Panc1 (cell line): ENCODE data around the gene HNRNPAB. TPM values are rescaled to one million over a fixed set of nuclear protein-coding genes. Genes with fewer than 3 reads are reported as not detected.

ENCODE experiments used
- ATAC-seq: fragments of 200-7000 bp; cut with Tn5 transposase; 2 replicates; pipeline ENCODE4 v1.9.1; 2020; ENCODE audit warnings: mild to moderate bottlenecking, moderate library complexity
- BruUV-seq: library from RNA; stranded (reverse); fragments of 400-500 nt; replicated peaks from 2 replicates; lab custom pipeline; 2021; lab: Mats Ljungman, UMichigan
- CTCF ChIA-PET: fragments of 300-600 bp; sonication (Branson Sonifier 250); formaldehyde crosslinking; loops from one replicate; lab custom pipeline; 2022; ENCODE audit warnings: antibody characterized with exemption; lab: Charles Lee
- POLR2A ChIA-PET: fragments of 300-600 bp; sonication (Branson Sonifier 250); formaldehyde crosslinking; loops from one replicate; lab custom pipeline; 2022; ENCODE audit warnings: antibody characterized with exemption; lab: Charles Lee
- DNase-seq: peaks from one replicate; pipeline ENCODE4 v3.0.0-alpha.2; 2010; ENCODE audit warnings: low read depth, low spot score
- H3K27ac ChIP-seq: 2 replicates; pipeline ENCODE4 v1.5.1; 2011; ENCODE audit warnings: mild to moderate bottlenecking, low read length, inconsistent platforms
- H3K27me3 ChIP-seq: fragments of 200-500 bp; sonication (Bioruptor generic); 2 replicates; pipeline ENCODE4 v1.6.0; 2014; ENCODE audit warnings: low read length, inconsistent platforms; ENCODE audit not compliant: control insufficient read depth, insufficient read depth
- H3K36me3 ChIP-seq: fragments of 200-500 bp; sonication (Bioruptor generic); 2 replicates; pipeline ENCODE4 v1.5.1; 2014; ENCODE audit warnings: inconsistent platforms, mild to moderate bottlenecking, low read length, moderate library complexity; ENCODE audit not compliant: control insufficient read depth, insufficient read depth
- H3K4me1 ChIP-seq: 2 replicates; pipeline ENCODE4 v1.5.1; 2011; ENCODE audit warnings: inconsistent platforms, mild to moderate bottlenecking, low read length, moderate library complexity; ENCODE audit not compliant: control insufficient read depth, insufficient read depth
- H3K4me3 ChIP-seq, 2 experiments: 2 replicates each; pipeline ENCODE4 v1.5.1; 2011 to 2012; ENCODE audit warnings: low read depth in 2 of 2, low read length in 2 of 2, mild to moderate bottlenecking in 2 of 2, inconsistent platforms in 1 of 2, moderate library complexity in 1 of 2
- H3K9me3 ChIP-seq: fragments of 200-500 bp; sonication (Bioruptor generic); 2 replicates; pipeline ENCODE4 v1.5.1; 2014; ENCODE audit warnings: low read depth, mild to moderate bottlenecking, inconsistent platforms, low read length, moderate library complexity; ENCODE audit not compliant: control insufficient read depth, insufficient read depth
- POLR2AphosphoS5 ChIP-seq: IDR thresholded peaks from 2 replicates; pipeline ENCODE4 v1.6.1; 2012; ENCODE audit warnings: mild to moderate bottlenecking, low read depth, low read length, moderate library complexity
- SIN3A ChIP-seq: IDR thresholded peaks from 2 replicates; pipeline ENCODE4 v1.6.1; 2012; ENCODE audit warnings: low read depth, mild to moderate bottlenecking, low read length, moderate library complexity, borderline replicate concordance; ENCODE audit not compliant: insufficient read depth
- TCF7L2 ChIP-seq: IDR thresholded peaks from 2 replicates; pipeline ENCODE4 v1.6.1; 2011; ENCODE audit warnings: mild to moderate bottlenecking, low read depth, low read length, inconsistent platforms
- in situ Hi-C: cut with HindIII; loops from 2 replicates; pipeline ENCODE4 v1.10.0; 2016; ENCODE audit warnings: low sequenced_read_pairs, low pct_unique_long_range_greater_than_20kb
- intact Hi-C: fragments of 100-400 bp; cut with micrococcal nuclease; formaldehyde crosslinking; loops from one replicate; pipeline ENCODE4 v1.10.0; 2022; ENCODE audit not compliant: unreplicated experiment
- total RNA-seq: library from RNA; stranded (reverse); gene quantifications from one replicate; pipeline ENCODE4 v1.2.1, GENCODE V29; 2021; ENCODE audit not compliant: unreplicated experiment
- TF ChIP-seq, protein P1 (sequence below), 2 experiments: IDR thresholded peaks; 2 replicates each; pipeline ENCODE4 v1.6.1; 2011 to 2012; ENCODE audit warnings: low read depth in 2 of 2, control low read depth in 1 of 2, low read length in 1 of 2, mild to moderate bottlenecking in 1 of 2, moderate library complexity in 1 of 2; ENCODE audit not compliant: insufficient read depth in 1 of 2
- TF ChIP-seq, protein P2 (sequence below): fragments of 450-650 bp; IDR thresholded peaks from 2 replicates; pipeline ENCODE4 v1.5.1; 2017; ENCODE audit warnings: mild to moderate bottlenecking

Gene HNRNPAB
- total RNA-seq, 1 experiment from 2014 or later = 273 TPM

DNA sequence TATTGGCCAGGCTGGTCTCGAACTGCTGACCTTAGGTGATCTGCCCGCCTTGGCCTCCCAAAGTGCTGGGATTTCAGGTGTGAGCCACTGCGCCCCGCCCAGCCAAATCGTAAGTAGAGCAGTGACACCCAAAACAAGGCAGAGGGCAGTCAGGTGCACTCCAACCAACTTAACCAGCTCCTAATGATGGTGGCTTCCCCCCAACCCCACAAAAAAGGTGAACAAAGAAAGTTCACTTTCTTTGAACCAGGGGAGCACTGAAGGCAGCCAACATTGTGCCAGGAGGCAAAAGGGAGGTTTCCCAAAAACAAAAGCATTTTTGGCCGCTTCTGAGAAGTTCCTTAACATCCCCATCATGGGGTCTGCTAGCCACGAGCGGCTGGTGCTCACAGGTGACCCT lies 26.8 kb upstream of the HNRNPAB start:
- POLR2A ChIA-PET = no interaction called here
- no peaks in the 10 kb centered on the region for H3K9me3 ChIP-seq
- H3K4me3 ChIP-seq = no peak overlapping the region
- ATAC-seq (no peak), DNase-seq (no peak)
- no peaks in the 10 kb centered on the region for H3K36me3 ChIP-seq
- BruUV-seq = no TSS peak
- no peak overlapping the region for H3K27ac ChIP-seq
- no peaks in the 10 kb centered on the region for H3K27me3 ChIP-seq
- in situ Hi-C loops = no loop called here
- CTCF ChIA-PET = no interaction called here
- intact Hi-C loops = no loop called here
- TF ChIP-seq, protein P1, sequence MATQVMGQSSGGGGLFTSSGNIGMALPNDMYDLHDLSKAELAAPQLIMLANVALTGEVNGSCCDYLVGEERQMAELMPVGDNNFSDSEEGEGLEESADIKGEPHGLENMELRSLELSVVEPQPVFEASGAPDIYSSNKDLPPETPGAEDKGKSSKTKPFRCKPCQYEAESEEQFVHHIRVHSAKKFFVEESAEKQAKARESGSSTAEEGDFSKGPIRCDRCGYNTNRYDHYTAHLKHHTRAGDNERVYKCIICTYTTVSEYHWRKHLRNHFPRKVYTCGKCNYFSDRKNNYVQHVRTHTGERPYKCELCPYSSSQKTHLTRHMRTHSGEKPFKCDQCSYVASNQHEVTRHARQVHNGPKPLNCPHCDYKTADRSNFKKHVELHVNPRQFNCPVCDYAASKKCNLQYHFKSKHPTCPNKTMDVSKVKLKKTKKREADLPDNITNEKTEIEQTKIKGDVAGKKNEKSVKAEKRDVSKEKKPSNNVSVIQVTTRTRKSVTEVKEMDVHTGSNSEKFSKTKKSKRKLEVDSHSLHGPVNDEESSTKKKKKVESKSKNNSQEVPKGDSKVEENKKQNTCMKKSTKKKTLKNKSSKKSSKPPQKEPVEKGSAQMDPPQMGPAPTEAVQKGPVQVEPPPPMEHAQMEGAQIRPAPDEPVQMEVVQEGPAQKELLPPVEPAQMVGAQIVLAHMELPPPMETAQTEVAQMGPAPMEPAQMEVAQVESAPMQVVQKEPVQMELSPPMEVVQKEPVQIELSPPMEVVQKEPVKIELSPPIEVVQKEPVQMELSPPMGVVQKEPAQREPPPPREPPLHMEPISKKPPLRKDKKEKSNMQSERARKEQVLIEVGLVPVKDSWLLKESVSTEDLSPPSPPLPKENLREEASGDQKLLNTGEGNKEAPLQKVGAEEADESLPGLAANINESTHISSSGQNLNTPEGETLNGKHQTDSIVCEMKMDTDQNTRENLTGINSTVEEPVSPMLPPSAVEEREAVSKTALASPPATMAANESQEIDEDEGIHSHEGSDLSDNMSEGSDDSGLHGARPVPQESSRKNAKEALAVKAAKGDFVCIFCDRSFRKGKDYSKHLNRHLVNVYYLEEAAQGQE (IDR thresholded peaks at IDR 0.05; ENCODE audit: insufficient read depth in 1 of 2, low read depth in 2 of 2, low read length in 1 of 2) = no peak
- no peak for TF ChIP-seq SIN3A
- TF ChIP-seq TCF7L2 = no peak
- TF ChIP-seq, protein P2, sequence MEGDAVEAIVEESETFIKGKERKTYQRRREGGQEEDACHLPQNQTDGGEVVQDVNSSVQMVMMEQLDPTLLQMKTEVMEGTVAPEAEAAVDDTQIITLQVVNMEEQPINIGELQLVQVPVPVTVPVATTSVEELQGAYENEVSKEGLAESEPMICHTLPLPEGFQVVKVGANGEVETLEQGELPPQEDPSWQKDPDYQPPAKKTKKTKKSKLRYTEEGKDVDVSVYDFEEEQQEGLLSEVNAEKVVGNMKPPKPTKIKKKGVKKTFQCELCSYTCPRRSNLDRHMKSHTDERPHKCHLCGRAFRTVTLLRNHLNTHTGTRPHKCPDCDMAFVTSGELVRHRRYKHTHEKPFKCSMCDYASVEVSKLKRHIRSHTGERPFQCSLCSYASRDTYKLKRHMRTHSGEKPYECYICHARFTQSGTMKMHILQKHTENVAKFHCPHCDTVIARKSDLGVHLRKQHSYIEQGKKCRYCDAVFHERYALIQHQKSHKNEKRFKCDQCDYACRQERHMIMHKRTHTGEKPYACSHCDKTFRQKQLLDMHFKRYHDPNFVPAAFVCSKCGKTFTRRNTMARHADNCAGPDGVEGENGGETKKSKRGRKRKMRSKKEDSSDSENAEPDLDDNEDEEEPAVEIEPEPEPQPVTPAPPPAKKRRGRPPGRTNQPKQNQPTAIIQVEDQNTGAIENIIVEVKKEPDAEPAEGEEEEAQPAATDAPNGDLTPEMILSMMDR = no peak
- TF ChIP-seq POLR2AphosphoS5 = no peak
- H3K4me1 ChIP-seq = no peaks in the 10 kb centered on the region

DNA sequence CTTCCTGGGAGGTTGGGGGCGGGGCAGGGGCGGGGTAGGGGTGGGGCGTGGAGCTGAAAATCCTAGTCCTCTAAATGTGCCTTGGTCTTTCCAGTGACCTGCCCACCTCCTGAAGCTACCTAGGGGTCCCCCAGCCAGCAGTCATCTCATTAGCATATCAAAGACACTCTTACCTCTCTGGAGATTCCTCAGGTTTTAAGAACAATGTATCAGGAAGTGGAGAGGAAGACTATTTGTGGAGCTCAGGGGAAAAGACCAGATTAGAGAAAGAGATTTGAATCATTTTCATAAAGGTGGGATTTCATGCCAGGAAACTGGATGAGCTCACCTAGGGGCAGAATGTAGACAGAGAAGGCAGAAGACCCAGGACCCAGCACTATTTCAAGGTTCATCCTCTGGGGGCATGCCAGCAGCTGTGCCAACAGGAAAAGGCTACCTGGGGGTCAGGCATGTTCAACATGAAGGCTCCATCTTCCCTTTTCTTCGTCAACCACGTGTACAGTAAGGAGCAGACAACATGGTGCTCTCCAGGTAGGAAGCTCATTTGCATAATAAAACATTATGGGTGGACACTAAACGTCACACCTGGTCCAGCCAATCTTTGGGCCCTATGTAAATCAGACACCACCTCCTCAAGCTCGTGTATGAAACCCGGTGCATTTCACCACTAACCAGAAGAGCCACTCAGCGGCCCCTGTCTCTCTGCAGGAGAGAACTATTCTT lies 24.0 kb upstream of the HNRNPAB start:
- no peak overlapping the region for H3K27ac ChIP-seq
- no TSS peak for BruUV-seq
- ATAC-seq = no peak
- H3K4me1 ChIP-seq = no peaks in the 10 kb centered on the region
- H3K4me3 ChIP-seq = no peak overlapping the region
- intact Hi-C loops = no loop called here
- no peak for DNase-seq
- ChIA-PET POLR2A (no interaction called here), CTCF (no interaction called here)
- in situ Hi-C loops = no loop called here
- no peaks in the 10 kb centered on the region for H3K9me3 ChIP-seq
- TF ChIP-seq, protein P1 (IDR thresholded peaks at IDR 0.05; ENCODE audit: insufficient read depth in 1 of 2, low read depth in 2 of 2, low read length in 1 of 2) = no peak
- TF ChIP-seq SIN3A (no peak), POLR2AphosphoS5 (no peak), TCF7L2 (no peak)
- TF ChIP-seq, protein P2 = no peak
- no peaks in the 10 kb centered on the region for H3K36me3 ChIP-seq
- no peaks in the 10 kb centered on the region for H3K27me3 ChIP-seq
